ENCODE results near the gene WSCD2.

WSCD2 gene

DNA sequence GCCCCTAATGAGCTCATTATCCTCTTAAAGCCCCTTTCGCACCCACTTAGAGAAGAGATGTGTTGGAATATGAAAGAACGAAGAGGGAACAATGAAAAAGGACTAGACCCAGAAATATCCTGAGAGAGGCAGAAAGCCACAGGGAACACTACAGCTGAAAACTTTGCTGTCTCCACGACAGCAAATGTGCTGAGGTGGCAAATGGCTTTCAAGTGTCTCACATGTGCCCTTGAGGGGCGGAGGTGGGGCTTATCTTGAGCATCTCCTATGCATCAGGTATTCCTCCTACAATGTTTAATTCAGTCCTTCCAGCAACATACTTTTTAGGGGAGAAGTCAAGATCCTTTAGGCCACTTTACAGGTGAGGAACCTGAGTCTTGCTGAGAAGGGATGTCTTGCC, 62.9 kb downstream of the WSCD2 start:
- H3K27me3 Mint-ChIP-seq (ENCODE audit: low read depth), result peaks cover 18% of the 10 kb centered on the region
- TF ChIP-seq, protein P1, sequence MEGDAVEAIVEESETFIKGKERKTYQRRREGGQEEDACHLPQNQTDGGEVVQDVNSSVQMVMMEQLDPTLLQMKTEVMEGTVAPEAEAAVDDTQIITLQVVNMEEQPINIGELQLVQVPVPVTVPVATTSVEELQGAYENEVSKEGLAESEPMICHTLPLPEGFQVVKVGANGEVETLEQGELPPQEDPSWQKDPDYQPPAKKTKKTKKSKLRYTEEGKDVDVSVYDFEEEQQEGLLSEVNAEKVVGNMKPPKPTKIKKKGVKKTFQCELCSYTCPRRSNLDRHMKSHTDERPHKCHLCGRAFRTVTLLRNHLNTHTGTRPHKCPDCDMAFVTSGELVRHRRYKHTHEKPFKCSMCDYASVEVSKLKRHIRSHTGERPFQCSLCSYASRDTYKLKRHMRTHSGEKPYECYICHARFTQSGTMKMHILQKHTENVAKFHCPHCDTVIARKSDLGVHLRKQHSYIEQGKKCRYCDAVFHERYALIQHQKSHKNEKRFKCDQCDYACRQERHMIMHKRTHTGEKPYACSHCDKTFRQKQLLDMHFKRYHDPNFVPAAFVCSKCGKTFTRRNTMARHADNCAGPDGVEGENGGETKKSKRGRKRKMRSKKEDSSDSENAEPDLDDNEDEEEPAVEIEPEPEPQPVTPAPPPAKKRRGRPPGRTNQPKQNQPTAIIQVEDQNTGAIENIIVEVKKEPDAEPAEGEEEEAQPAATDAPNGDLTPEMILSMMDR (IDR thresholded peaks at IDR 0.05; ENCODE audit: unreplicated experiment in 3 of 3), result no peak
- H3K4me3 Mint-ChIP-seq, result no peak overlapping the region
- peaks cover 7% of the 10 kb centered on the region for H3K4me1 Mint-ChIP-seq
- H3K27ac Mint-ChIP-seq, result no peak overlapping the region
- no peaks in the 10 kb centered on the region for H3K9me3 Mint-ChIP-seq
- H3K36me3 Mint-ChIP-seq (ENCODE audit: low read depth), result no peaks in the 10 kb centered on the region

DNA sequence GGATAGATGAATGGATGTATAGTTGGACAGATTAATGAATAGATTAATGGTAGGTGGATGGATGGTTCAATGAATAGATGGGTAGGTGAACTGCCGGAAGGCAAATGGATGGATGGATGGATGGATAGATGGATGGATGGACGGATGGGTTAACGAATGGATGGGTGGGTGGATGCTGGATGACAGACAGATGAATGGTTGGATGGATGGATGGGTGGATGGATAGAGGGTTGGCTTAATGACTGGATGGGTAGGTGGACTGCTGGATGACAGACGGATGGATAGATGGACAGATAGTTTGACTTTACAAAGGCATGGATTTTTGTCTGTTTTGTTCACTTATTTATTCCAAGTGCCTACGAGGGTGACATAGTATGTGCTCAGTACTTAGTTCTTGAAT, 64.4 kb downstream of the WSCD2 start:
- TF ChIP-seq, protein P1 (IDR thresholded peaks at IDR 0.05; ENCODE audit: unreplicated experiment in 3 of 3), result no peak
- no peaks in the 10 kb centered on the region for H3K36me3 Mint-ChIP-seq (ENCODE audit: low read depth)
- peaks cover 7% of the 10 kb centered on the region for H3K4me1 Mint-ChIP-seq
- peaks cover 18% of the 10 kb centered on the region for H3K27me3 Mint-ChIP-seq (ENCODE audit: low read depth)
- no peak overlapping the region for H3K4me3 Mint-ChIP-seq
- no peaks in the 10 kb centered on the region for H3K9me3 Mint-ChIP-seq
- no peak overlapping the region for H3K27ac Mint-ChIP-seq

DNA sequence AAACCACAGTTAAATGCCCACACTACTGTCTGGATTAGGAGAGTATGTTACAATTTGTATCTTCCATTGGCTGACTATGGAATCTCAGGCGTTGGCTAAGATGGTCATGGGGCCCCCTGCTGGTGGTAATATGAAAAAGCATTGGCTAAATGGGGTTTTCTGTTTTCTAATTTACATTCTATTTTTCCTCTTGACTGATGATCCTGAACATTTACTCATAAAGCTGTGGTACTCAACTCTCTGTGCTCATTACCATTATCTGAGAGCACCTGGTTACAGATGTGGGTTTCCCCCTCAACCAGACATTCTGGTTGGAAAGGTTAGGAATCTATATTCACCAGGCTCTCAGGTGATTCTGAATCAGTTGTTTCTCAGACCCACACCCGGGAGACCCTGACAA, 64.8 kb downstream of the WSCD2 start:
- Mint-ChIP-seq H3K4me1 (peaks cover 7% of the 10 kb centered on the region), H3K36me3 (ENCODE audit: low read depth) (no peaks in the 10 kb centered on the region), H3K27ac (no peak overlapping the region), H3K4me3 (no peak overlapping the region), H3K9me3 (no peaks in the 10 kb centered on the region), H3K27me3 (ENCODE audit: low read depth) (peaks cover 18% of the 10 kb centered on the region)
- TF ChIP-seq, protein P1 (IDR thresholded peaks at IDR 0.05; ENCODE audit: unreplicated experiment in 3 of 3), result peak; percentile 68 to 86 (median 75)

DNA sequence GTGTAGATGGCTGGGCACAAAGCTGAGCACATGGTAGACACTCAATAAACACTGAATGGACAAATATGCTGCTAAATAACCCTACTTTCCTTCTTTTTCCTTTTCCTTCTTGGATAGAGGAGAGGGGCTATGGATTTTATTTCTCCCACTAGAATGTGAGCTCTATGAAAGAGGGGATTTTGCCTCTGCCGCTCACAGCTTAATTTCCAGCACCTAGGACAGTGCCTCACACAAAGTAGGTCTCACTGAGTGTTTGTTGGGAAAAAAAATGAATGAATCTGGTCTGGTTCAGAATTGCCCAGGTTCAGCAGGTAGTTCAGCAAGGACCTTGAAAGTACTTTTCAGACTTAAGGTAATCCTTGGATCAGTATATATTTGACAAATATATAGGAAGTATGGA, 65.5 kb downstream of the WSCD2 start:
- no peaks in the 10 kb centered on the region for H3K36me3 Mint-ChIP-seq (ENCODE audit: low read depth)
- H3K4me1 Mint-ChIP-seq, result peaks cover 7% of the 10 kb centered on the region
- TF ChIP-seq, protein P1 (IDR thresholded peaks at IDR 0.05; ENCODE audit: unreplicated experiment in 3 of 3), result no peak

DNA sequence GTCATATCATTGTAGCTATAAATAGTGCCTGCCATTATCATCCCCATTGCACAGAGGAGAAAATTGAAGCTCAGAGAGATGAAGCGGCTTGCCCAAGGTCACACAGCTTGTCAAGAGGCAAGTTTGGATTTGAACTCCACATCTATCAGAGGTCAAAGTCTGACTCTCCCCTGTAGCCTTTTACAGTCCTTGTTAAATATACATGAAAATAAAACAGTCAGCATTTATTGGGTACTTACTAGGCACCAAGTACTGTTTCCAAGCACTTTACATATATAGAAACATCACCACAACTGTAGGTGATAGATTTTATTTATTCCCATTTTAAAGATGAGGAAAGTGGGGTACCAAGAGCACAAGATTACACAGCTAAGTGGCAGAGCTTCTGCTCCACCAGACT, 67.2 kb downstream of the WSCD2 start:
- Mint-ChIP-seq H3K4me3 (no peak overlapping the region), H3K36me3 (ENCODE audit: low read depth) (no peaks in the 10 kb centered on the region), H3K4me1 (no peaks in the 10 kb centered on the region), H3K27me3 (ENCODE audit: low read depth) (peaks cover 15% of the 10 kb centered on the region), H3K9me3 (no peaks in the 10 kb centered on the region), H3K27ac (no peak overlapping the region)
- TF ChIP-seq, protein P1 (IDR thresholded peaks at IDR 0.05; ENCODE audit: unreplicated experiment in 3 of 3), result no peak

More for the DNA sequence above, 65.5 kb downstream of the WSCD2 start:
- Mint-ChIP-seq H3K27ac (no peak overlapping the region), H3K27me3 (ENCODE audit: low read depth) (peaks cover 18% of the 10 kb centered on the region), H3K9me3 (no peaks in the 10 kb centered on the region), H3K4me3 (no peak overlapping the region)

DNA sequence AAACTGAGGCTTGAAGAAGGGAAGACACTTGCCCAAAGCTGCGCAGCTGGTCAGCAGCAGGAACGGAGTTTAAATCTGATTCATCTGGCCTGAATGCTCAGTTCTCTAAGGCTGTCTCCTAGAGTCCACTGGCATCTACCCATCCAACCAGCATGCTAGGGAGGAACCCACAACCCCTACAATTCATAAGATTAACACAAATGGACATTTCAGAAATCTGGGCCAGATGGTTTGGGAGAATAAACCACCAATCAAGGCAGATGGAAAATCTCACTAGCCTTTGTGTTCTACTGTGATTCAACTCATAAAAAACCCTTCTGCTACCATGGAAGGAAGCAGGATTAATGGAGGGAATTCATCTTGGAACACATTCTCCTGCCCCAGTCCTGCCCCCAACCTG, 67.8 kb downstream of the WSCD2 start:
- no peaks in the 10 kb centered on the region for H3K4me1 Mint-ChIP-seq
- H3K27ac Mint-ChIP-seq, result no peak overlapping the region
- H3K9me3 Mint-ChIP-seq, result no peaks in the 10 kb centered on the region
- no peak overlapping the region for H3K4me3 Mint-ChIP-seq
- H3K27me3 Mint-ChIP-seq (ENCODE audit: low read depth), result peaks cover 12% of the 10 kb centered on the region
- TF ChIP-seq, protein P1 (IDR thresholded peaks at IDR 0.05; ENCODE audit: unreplicated experiment in 3 of 3), result no peak
- H3K36me3 Mint-ChIP-seq (ENCODE audit: low read depth), result no peaks in the 10 kb centered on the region
